Breast epithelium (tissue), 3 donors: ENCODE results near the gene SMG7.

Source experiments
- POLR2A ChIP-seq: fragments of 450-650 bp; IDR thresholded peaks from one replicate; pipeline ENCODE4 v1.6.1; 2016; ENCODE audit warnings: antibody characterized with exemption, mild to moderate bottlenecking, moderate library complexity
- POLR2AphosphoS5 ChIP-seq, 3 donors: sonication (generic); formaldehyde crosslinking; IDR thresholded peaks; one replicate each; pipeline ENCODE4 v1.6.1; 2017; ENCODE audit warnings: antibody characterized with exemption in 3 of 3

DNA sequence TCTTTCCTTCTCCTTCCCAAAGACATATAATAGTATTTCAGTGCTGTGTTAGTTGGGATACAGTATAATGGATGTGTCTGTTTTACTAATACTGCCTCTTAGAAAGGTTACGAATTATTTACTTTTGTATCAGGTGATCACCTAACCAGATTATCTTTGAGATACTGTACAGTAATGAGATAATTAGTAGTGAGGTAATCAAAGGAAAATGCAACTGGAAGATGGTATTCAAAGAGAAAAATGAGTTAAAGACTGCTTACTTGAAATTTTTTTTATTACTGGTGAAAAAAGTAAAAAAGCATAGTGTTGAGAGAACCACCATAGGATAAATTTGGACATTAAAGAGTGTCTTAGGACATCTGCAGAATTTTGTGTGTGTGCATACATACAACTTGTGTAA is 10.9 kb downstream of the SMG7 start:
- TF ChIP-seq POLR2A = no peak
- no peak for TF ChIP-seq POLR2AphosphoS5 (IDR thresholded peaks at IDR 0.05)
